ENCODE results near the gene MBOAT2.

The MBOAT2 gene

GRCh38 chr2:8953525-8953924 is 50.0 kb downstream of the MBOAT2 start:
- Histone ChIP-seq H3K4me2 (ENCODE audit: low read depth, low read length, poor library complexity, severe bottlenecking) (no peak overlapping the region), H4K20me1 (ENCODE audit: insufficient read depth, low read length, poor library complexity, severe bottlenecking) (no peaks in the 10 kb centered on the region), H3K4me1 (ENCODE audit: insufficient read depth, low read length, poor library complexity, severe bottlenecking) (peaks cover 10% of the 10 kb centered on the region), H3K4me3 (ENCODE audit: low read length, poor library complexity, severe bottlenecking) (no peak overlapping the region), H3K9me2 (replicated peaks; ENCODE audit: low read depth, low read length) (no peaks in the 10 kb centered on the region), H3K9ac (ENCODE audit: low read depth, low read length, poor library complexity, severe bottlenecking) (no peak overlapping the region), H3K9me3 (ENCODE audit: insufficient read depth, low read depth, low read length) (peaks cover 22% of the 10 kb centered on the region), H3K27me3 (ENCODE audit: insufficient read depth, low read length, poor library complexity, severe bottlenecking) (no peaks in the 10 kb centered on the region), H3K79me2 (ENCODE audit: insufficient read depth, low read length) (peaks cover 6% of the 10 kb centered on the region; the same call in 1 of the 2 replicates), H3K36me3 (ENCODE audit: insufficient read depth, low read length) (peaks cover 19% of the 10 kb centered on the region; the same call in 1 of the 2 replicates), H2AFZ (ENCODE audit: low read length) (no peak overlapping the region), H3F3A (ENCODE audit: low read depth) (no peaks in the 10 kb centered on the region)
- TF ChIP-seq, protein P1, sequence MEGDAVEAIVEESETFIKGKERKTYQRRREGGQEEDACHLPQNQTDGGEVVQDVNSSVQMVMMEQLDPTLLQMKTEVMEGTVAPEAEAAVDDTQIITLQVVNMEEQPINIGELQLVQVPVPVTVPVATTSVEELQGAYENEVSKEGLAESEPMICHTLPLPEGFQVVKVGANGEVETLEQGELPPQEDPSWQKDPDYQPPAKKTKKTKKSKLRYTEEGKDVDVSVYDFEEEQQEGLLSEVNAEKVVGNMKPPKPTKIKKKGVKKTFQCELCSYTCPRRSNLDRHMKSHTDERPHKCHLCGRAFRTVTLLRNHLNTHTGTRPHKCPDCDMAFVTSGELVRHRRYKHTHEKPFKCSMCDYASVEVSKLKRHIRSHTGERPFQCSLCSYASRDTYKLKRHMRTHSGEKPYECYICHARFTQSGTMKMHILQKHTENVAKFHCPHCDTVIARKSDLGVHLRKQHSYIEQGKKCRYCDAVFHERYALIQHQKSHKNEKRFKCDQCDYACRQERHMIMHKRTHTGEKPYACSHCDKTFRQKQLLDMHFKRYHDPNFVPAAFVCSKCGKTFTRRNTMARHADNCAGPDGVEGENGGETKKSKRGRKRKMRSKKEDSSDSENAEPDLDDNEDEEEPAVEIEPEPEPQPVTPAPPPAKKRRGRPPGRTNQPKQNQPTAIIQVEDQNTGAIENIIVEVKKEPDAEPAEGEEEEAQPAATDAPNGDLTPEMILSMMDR (conservative IDR thresholded peaks at IDR 0.05; ENCODE audit: low read length), result no peak
- TF ChIP-seq EZH2phosphoT487 (IDR thresholded peaks at IDR 0.05; ENCODE audit: borderline replicate concordance), result no peak

DNA sequence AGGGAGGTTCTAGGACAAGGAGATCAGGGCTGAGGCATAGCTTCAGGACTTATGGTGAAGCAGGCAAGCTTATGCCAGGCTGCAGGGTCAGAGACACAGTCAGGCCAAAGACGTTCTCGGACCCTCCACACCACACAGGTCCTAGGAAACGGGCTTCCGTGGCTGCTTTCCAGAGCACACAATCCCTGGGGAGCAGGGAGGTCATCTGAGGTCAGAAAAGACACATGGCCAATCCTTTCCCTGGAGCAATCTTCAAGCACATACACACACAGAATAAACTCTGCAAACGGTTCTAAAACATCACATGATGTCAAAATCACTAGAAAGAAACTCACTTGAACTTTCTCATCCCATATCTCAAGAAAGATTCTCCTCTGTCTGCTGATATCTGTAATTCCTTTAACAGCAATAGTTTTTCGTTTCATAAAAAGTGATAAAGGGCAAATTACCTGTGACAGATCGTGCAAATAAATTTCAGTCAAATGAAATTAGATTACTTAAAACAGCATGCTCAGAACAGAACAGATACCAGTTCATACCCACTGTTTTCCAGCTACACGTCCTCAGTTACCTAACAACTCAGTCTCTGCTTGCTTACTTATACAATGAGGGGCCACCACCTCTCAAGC is 63.9 kb downstream of the MBOAT2 start:
- no peak overlapping the region for H3K4me2 ChIP-seq (ENCODE audit: low read depth, low read length, poor library complexity, severe bottlenecking)
- H3F3A ChIP-seq (ENCODE audit: low read depth), result no peaks in the 10 kb centered on the region
- H3K79me2 ChIP-seq (ENCODE audit: insufficient read depth, low read length), result no peaks in the 10 kb centered on the region
- no peaks in the 10 kb centered on the region for H3K9me2 ChIP-seq (replicated peaks; ENCODE audit: low read depth, low read length)
- no peaks in the 10 kb centered on the region for H3K27me3 ChIP-seq (ENCODE audit: insufficient read depth, low read length, poor library complexity, severe bottlenecking)
- no peaks in the 10 kb centered on the region for H3K4me1 ChIP-seq (ENCODE audit: insufficient read depth, low read length, poor library complexity, severe bottlenecking)
- TF ChIP-seq, protein P1 (conservative IDR thresholded peaks at IDR 0.05; ENCODE audit: low read length), result no peak
- TF ChIP-seq EZH2phosphoT487 (IDR thresholded peaks at IDR 0.05; ENCODE audit: borderline replicate concordance), result no peak
- no peaks in the 10 kb centered on the region for H3K9me3 ChIP-seq (ENCODE audit: insufficient read depth, low read depth, low read length)
- H3K36me3 ChIP-seq (ENCODE audit: insufficient read depth, low read length), result peaks cover 26% of the 10 kb centered on the region
- H3K9ac ChIP-seq (ENCODE audit: low read depth, low read length, poor library complexity, severe bottlenecking), result no peak overlapping the region
- H3K4me3 ChIP-seq (ENCODE audit: low read length, poor library complexity, severe bottlenecking), result no peak overlapping the region
- H4K20me1 ChIP-seq (ENCODE audit: insufficient read depth, low read length, poor library complexity, severe bottlenecking), result no peaks in the 10 kb centered on the region
- H2AFZ ChIP-seq (ENCODE audit: low read length), result no peak overlapping the region

- Histone ChIP-seq H3F3A (ENCODE audit: low read depth) (no peaks in the 10 kb centered on the region), H3K36me3 (ENCODE audit: insufficient read depth, low read length) (peaks cover 27% of the 10 kb centered on the region; the same call in 1 of the 2 replicates), H3K4me3 (ENCODE audit: low read length, poor library complexity, severe bottlenecking) (no peak overlapping the region), H4K20me1 (ENCODE audit: insufficient read depth, low read length, poor library complexity, severe bottlenecking) (no peaks in the 10 kb centered on the region), H2AFZ (ENCODE audit: low read length) (no peak overlapping the region), H3K4me1 (ENCODE audit: insufficient read depth, low read length, poor library complexity, severe bottlenecking) (no peaks in the 10 kb centered on the region), H3K9me2 (replicated peaks; ENCODE audit: low read depth, low read length) (no peaks in the 10 kb centered on the region), H3K79me2 (ENCODE audit: insufficient read depth, low read length) (no peaks in the 10 kb centered on the region), H3K9ac (ENCODE audit: low read depth, low read length, poor library complexity, severe bottlenecking) (no peak overlapping the region), H3K27me3 (ENCODE audit: insufficient read depth, low read length, poor library complexity, severe bottlenecking) (no peaks in the 10 kb centered on the region), H3K4me2 (ENCODE audit: low read depth, low read length, poor library complexity, severe bottlenecking) (no peak overlapping the region), H3K9me3 (ENCODE audit: insufficient read depth, low read depth, low read length) (no peaks in the 10 kb centered on the region)
- no peak for TF ChIP-seq EZH2phosphoT487 (IDR thresholded peaks at IDR 0.05; ENCODE audit: borderline replicate concordance)
- TF ChIP-seq, protein P1 (conservative IDR thresholded peaks at IDR 0.05; ENCODE audit: low read length), result no peak
These were observed 65.1 kb downstream of the MBOAT2 start for GRCh38 chr2:8938384-8938783.

Data from Loucy (cell line).